GM23338 (cell line): ENCODE results near the gene MYO15B. TPM values are rescaled to one million over a fixed set of nuclear protein-coding genes. Genes with fewer than 3 reads are reported as not detected.

Experiments used
- ATAC-seq: fragments of 200-7000 bp; cut with Tn5 transposase; 3 replicates; pipeline ENCODE4 v1.9.1; 2020
- DNase-seq: peaks from one replicate; pipeline ENCODE4 v3.0.0-alpha.2; 2015; ENCODE audit warnings: low spot score
- H2AFZ ChIP-seq: fragments of 200-600 bp; sonication (generic); 2 replicates; pipeline ENCODE4 v1.8.0; 2016; ENCODE audit warnings: antibody characterized with exemption, mild to moderate bottlenecking, moderate library complexity
- H3F3A ChIP-seq: fragments of 200-600 bp; sonication (generic); replicated peaks from 2 replicates; pipeline ENCODE4 v1.8.0; 2017; ENCODE audit warnings: antibody characterized with exemption, mixed run types, low read depth
- H3K27ac ChIP-seq: fragments of 200-600 bp; sonication (generic); 2 replicates; pipeline ENCODE4 v1.6.1; 2016; ENCODE audit warnings: low read depth
- H3K27me3 ChIP-seq: fragments of 200-600 bp; sonication (generic); 2 replicates; pipeline ENCODE4 v1.8.0; 2016; ENCODE audit warnings: mild to moderate bottlenecking, mixed run types, moderate library complexity; ENCODE audit not compliant: insufficient read depth
- H3K36me3 ChIP-seq: fragments of 200-600 bp; sonication (generic); 2 replicates; pipeline ENCODE4 v1.8.0; 2016; ENCODE audit warnings: mild to moderate bottlenecking; ENCODE audit not compliant: insufficient read depth
- H3K4me1 ChIP-seq: fragments of 200-600 bp; sonication (generic); 2 replicates; pipeline ENCODE4 v1.8.0; 2016; ENCODE audit warnings: mild to moderate bottlenecking, moderate library complexity; ENCODE audit not compliant: insufficient read depth
- H3K4me2 ChIP-seq: fragments of 200-600 bp; sonication (generic); 2 replicates; pipeline ENCODE4 v1.7.1; 2017; ENCODE audit warnings: mixed run types
- H3K4me3 ChIP-seq: fragments of 200-600 bp; sonication (generic); 2 replicates; pipeline ENCODE4 v1.6.1; 2016; ENCODE audit warnings: mixed run types
- H3K79me2 ChIP-seq: fragments of 200-600 bp; sonication (generic); replicated peaks from 2 replicates; pipeline ENCODE4 v1.8.0; 2017; ENCODE audit warnings: mild to moderate bottlenecking; ENCODE audit not compliant: insufficient read depth
- H3K9me2 ChIP-seq: fragments of 200-600 bp; sonication (generic); 2 replicates; pipeline ENCODE4 v1.8.0; 2017; ENCODE audit not compliant: insufficient read depth
- H4K20me1 ChIP-seq: fragments of 200-600 bp; sonication (generic); replicated peaks from 2 replicates; pipeline ENCODE4 v1.8.0; 2017; ENCODE audit warnings: mild to moderate bottlenecking; ENCODE audit not compliant: insufficient read depth
- H3K27ac Mint-ChIP-seq: 2 replicates; pipeline ENCODE4 v1.8.0; 2020; ENCODE audit warnings: inconsistent platforms, mild to moderate bottlenecking, moderate library complexity, mixed read lengths
- H3K27me3 Mint-ChIP-seq: 3 replicates; pipeline ENCODE4 v1.8.0; 2022; ENCODE audit warnings: low read depth, mild to moderate bottlenecking, moderate library complexity, mixed read lengths, inconsistent platforms; ENCODE audit not compliant: insufficient read depth, poor library complexity
- H3K36me3 Mint-ChIP-seq: 3 replicates; pipeline ENCODE4 v1.8.0; 2021; ENCODE audit warnings: low read depth, mild to moderate bottlenecking, inconsistent platforms, moderate library complexity, mixed read lengths
- H3K4me1 Mint-ChIP-seq: 3 replicates; pipeline ENCODE4 v1.8.0; 2020; ENCODE audit warnings: mild to moderate bottlenecking, inconsistent platforms, mixed read lengths
- H3K4me3 Mint-ChIP-seq: 3 replicates; pipeline ENCODE4 v1.8.0; 2021; ENCODE audit warnings: moderate library complexity, mild to moderate bottlenecking, inconsistent platforms, mixed read lengths
- H3K9me3 Mint-ChIP-seq: 3 replicates; pipeline ENCODE4 v1.8.0; 2020; ENCODE audit warnings: moderate library complexity, mild to moderate bottlenecking, inconsistent platforms, mixed read lengths
- CREB1 ChIP-seq: fragments of 250-450 bp; sonication (Bioruptor Pico); IDR thresholded peaks from 2 replicates; pipeline ENCODE4 v1.5.0; 2020; ENCODE audit warnings: low read depth, mild to moderate bottlenecking, moderate library complexity
- EZH2 ChIP-seq: fragments of 200-600 bp; sonication (generic); IDR thresholded peaks from one replicate; pipeline ENCODE4 v1.8.0; 2017; ENCODE audit warnings: antibody characterized with exemption, mild to moderate bottlenecking, low read depth; ENCODE audit not compliant: unreplicated experiment
- EZH2phosphoT487 ChIP-seq: fragments of 200-600 bp; sonication (generic); IDR thresholded peaks from one replicate; pipeline ENCODE4 v1.8.1; 2018; ENCODE audit warnings: antibody characterized with exemption; ENCODE audit not compliant: unreplicated experiment
- JUNB ChIP-seq: IDR thresholded peaks from one replicate; pipeline ENCODE4 v1.6.1; 2016; ENCODE audit warnings: antibody characterized with exemption; ENCODE audit not compliant: unreplicated experiment
- NANOG ChIP-seq: IDR thresholded peaks from 2 replicates; pipeline ENCODE4 v1.6.1; 2016; ENCODE audit warnings: antibody characterized with exemption, borderline replicate concordance
- POLR2AphosphoS5 ChIP-seq: IDR thresholded peaks from 2 replicates; pipeline ENCODE4 v1.6.1; 2016; ENCODE audit warnings: antibody characterized with exemption, low read depth
- STAT1 ChIP-seq: IDR thresholded peaks from one replicate; pipeline ENCODE4 v1.6.1; 2016; ENCODE audit warnings: antibody characterized with exemption; ENCODE audit not compliant: unreplicated experiment
- ZNF114 ChIP-seq: fragments of 250-450 bp; sonication (Bioruptor Pico); IDR thresholded peaks from 2 replicates; pipeline ENCODE4 v1.5.0; 2020; ENCODE audit warnings: mild to moderate bottlenecking, moderate library complexity
- ZNF331 ChIP-seq: fragments of 250-450 bp; sonication (Bioruptor Pico); IDR thresholded peaks from 2 replicates; pipeline ENCODE4 v1.5.0; 2020; ENCODE audit warnings: low read depth, mild to moderate bottlenecking, moderate library complexity
- polyA plus RNA-seq: library from polyadenylated mRNA; unstranded; fragments of >200 nt; fragmentation: Nextera tagmentation; extraction: Ambion mirVana; gene quantifications from 2 replicates; pipeline ENCODE4 v1.2.1, GENCODE V29; 2016
- total RNA-seq: library from RNA; depleted of rRNA; stranded (reverse); fragments of >200 nt; shearing (Covaris generic); gene quantifications from 2 replicates; pipeline ENCODE4 v1.2.3, GENCODE V29; 2014
- TF ChIP-seq, protein P1 (sequence below), 2 experiments: fragments of 200-600 bp in 1 of 2; sonication (generic) in 1 of 2; conservative IDR thresholded peaks; 2 replicates each; pipeline versions ENCODE4 v1.5.1 to v1.6.1; 2016 to 2017; ENCODE audit warnings: antibody characterized with exemption in 2 of 2, low read depth in 2 of 2, mild to moderate bottlenecking in 2 of 2, moderate library complexity in 1 of 2
- TF ChIP-seq, protein P2 (sequence below): IDR thresholded peaks from 2 replicates; pipeline ENCODE4 v1.6.1; 2016; ENCODE audit warnings: antibody characterized with exemption
- TF ChIP-seq, protein P3 (sequence below): IDR thresholded peaks from one replicate; pipeline ENCODE4 v1.6.1; 2018; ENCODE audit warnings: antibody characterized with exemption; ENCODE audit not compliant: unreplicated experiment
- TF ChIP-seq, protein P4 (sequence below): fragments of 250-450 bp; sonication (Bioruptor Pico); IDR thresholded peaks from 2 replicates; pipeline ENCODE4 v1.5.0; 2020; ENCODE audit warnings: mild to moderate bottlenecking, moderate library complexity

MYO15B gene
- total and polyA plus RNA-seq, 2 experiments from 2014 or later: 6.6 to 12.4 TPM

DNA sequence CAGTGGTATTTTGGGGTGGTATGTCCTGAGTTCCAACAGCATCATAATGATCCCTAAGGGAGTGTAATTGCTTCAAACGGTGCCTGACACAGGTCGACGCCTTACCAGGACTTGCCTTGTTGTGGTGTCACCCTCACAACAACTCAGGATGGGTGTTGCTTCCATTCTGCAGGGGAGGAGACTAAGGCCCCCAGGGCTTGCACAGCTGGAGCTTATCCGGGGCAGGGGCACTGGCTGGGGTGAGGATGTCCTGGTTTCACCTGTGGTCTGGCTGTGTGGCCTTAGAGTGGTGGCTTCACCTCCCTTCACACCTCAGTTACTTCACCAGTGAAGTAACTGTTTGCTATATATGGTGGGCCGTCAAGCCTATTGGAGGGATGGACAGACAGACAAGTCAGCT, 38.8 kb upstream of the MYO15B start:
- Histone ChIP-seq H3K9me2 (no peaks in the 10 kb centered on the region), H3F3A (0 out of 2 replicates have a peak, but pooled peaks cover 7% of the 10 kb centered on the region), H3K27me3 (no peaks in the 10 kb centered on the region), H3K4me3 (no peak overlapping the region), H3K27ac (no peak overlapping the region), H2AFZ (no peak overlapping the region), H3K79me2 (no peaks in the 10 kb centered on the region), H3K36me3 (no peaks in the 10 kb centered on the region), H3K4me2 (peak overlapping the region; percentile 86), H3K4me1 (peaks cover 7% of the 10 kb centered on the region; the same call in 1 of the 2 replicates), H4K20me1 (peaks cover 3% of the 10 kb centered on the region; the same call in 1 of the 2 replicates)
- Mint-ChIP-seq H3K27ac (no peak overlapping the region), H3K9me3 (no peaks in the 10 kb centered on the region), H3K27me3 (peaks cover 6% of the 10 kb centered on the region), H3K4me1 (peaks cover 39% of the 10 kb centered on the region), H3K4me3 (peak overlapping the region; percentile 78; the same call in 1 of the 3 replicates), H3K36me3 (no peaks in the 10 kb centered on the region; the same call in 2 of the 3 replicates)
- no peak for ATAC-seq
- DNase-seq: no peak
- TF ChIP-seq EZH2 (no peak), POLR2AphosphoS5 (no peak), STAT1 (no peak), ZNF114 (no peak), ZNF331 (CRISPR knock-in tag) (no peak), EZH2phosphoT487 (no peak), NANOG (no peak), CREB1 (CRISPR knock-in tag) (no peak), JUNB (no peak)
- TF ChIP-seq, protein P1, sequence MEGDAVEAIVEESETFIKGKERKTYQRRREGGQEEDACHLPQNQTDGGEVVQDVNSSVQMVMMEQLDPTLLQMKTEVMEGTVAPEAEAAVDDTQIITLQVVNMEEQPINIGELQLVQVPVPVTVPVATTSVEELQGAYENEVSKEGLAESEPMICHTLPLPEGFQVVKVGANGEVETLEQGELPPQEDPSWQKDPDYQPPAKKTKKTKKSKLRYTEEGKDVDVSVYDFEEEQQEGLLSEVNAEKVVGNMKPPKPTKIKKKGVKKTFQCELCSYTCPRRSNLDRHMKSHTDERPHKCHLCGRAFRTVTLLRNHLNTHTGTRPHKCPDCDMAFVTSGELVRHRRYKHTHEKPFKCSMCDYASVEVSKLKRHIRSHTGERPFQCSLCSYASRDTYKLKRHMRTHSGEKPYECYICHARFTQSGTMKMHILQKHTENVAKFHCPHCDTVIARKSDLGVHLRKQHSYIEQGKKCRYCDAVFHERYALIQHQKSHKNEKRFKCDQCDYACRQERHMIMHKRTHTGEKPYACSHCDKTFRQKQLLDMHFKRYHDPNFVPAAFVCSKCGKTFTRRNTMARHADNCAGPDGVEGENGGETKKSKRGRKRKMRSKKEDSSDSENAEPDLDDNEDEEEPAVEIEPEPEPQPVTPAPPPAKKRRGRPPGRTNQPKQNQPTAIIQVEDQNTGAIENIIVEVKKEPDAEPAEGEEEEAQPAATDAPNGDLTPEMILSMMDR (conservative IDR thresholded peaks at IDR 0.05; ENCODE audit: low read depth in 2 of 2): no peak
- TF ChIP-seq, protein P2, sequence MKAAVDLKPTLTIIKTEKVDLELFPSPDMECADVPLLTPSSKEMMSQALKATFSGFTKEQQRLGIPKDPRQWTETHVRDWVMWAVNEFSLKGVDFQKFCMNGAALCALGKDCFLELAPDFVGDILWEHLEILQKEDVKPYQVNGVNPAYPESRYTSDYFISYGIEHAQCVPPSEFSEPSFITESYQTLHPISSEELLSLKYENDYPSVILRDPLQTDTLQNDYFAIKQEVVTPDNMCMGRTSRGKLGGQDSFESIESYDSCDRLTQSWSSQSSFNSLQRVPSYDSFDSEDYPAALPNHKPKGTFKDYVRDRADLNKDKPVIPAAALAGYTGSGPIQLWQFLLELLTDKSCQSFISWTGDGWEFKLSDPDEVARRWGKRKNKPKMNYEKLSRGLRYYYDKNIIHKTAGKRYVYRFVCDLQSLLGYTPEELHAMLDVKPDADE: no peak
- TF ChIP-seq, protein P3, sequence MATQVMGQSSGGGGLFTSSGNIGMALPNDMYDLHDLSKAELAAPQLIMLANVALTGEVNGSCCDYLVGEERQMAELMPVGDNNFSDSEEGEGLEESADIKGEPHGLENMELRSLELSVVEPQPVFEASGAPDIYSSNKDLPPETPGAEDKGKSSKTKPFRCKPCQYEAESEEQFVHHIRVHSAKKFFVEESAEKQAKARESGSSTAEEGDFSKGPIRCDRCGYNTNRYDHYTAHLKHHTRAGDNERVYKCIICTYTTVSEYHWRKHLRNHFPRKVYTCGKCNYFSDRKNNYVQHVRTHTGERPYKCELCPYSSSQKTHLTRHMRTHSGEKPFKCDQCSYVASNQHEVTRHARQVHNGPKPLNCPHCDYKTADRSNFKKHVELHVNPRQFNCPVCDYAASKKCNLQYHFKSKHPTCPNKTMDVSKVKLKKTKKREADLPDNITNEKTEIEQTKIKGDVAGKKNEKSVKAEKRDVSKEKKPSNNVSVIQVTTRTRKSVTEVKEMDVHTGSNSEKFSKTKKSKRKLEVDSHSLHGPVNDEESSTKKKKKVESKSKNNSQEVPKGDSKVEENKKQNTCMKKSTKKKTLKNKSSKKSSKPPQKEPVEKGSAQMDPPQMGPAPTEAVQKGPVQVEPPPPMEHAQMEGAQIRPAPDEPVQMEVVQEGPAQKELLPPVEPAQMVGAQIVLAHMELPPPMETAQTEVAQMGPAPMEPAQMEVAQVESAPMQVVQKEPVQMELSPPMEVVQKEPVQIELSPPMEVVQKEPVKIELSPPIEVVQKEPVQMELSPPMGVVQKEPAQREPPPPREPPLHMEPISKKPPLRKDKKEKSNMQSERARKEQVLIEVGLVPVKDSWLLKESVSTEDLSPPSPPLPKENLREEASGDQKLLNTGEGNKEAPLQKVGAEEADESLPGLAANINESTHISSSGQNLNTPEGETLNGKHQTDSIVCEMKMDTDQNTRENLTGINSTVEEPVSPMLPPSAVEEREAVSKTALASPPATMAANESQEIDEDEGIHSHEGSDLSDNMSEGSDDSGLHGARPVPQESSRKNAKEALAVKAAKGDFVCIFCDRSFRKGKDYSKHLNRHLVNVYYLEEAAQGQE: no peak
- TF ChIP-seq, protein P4, sequence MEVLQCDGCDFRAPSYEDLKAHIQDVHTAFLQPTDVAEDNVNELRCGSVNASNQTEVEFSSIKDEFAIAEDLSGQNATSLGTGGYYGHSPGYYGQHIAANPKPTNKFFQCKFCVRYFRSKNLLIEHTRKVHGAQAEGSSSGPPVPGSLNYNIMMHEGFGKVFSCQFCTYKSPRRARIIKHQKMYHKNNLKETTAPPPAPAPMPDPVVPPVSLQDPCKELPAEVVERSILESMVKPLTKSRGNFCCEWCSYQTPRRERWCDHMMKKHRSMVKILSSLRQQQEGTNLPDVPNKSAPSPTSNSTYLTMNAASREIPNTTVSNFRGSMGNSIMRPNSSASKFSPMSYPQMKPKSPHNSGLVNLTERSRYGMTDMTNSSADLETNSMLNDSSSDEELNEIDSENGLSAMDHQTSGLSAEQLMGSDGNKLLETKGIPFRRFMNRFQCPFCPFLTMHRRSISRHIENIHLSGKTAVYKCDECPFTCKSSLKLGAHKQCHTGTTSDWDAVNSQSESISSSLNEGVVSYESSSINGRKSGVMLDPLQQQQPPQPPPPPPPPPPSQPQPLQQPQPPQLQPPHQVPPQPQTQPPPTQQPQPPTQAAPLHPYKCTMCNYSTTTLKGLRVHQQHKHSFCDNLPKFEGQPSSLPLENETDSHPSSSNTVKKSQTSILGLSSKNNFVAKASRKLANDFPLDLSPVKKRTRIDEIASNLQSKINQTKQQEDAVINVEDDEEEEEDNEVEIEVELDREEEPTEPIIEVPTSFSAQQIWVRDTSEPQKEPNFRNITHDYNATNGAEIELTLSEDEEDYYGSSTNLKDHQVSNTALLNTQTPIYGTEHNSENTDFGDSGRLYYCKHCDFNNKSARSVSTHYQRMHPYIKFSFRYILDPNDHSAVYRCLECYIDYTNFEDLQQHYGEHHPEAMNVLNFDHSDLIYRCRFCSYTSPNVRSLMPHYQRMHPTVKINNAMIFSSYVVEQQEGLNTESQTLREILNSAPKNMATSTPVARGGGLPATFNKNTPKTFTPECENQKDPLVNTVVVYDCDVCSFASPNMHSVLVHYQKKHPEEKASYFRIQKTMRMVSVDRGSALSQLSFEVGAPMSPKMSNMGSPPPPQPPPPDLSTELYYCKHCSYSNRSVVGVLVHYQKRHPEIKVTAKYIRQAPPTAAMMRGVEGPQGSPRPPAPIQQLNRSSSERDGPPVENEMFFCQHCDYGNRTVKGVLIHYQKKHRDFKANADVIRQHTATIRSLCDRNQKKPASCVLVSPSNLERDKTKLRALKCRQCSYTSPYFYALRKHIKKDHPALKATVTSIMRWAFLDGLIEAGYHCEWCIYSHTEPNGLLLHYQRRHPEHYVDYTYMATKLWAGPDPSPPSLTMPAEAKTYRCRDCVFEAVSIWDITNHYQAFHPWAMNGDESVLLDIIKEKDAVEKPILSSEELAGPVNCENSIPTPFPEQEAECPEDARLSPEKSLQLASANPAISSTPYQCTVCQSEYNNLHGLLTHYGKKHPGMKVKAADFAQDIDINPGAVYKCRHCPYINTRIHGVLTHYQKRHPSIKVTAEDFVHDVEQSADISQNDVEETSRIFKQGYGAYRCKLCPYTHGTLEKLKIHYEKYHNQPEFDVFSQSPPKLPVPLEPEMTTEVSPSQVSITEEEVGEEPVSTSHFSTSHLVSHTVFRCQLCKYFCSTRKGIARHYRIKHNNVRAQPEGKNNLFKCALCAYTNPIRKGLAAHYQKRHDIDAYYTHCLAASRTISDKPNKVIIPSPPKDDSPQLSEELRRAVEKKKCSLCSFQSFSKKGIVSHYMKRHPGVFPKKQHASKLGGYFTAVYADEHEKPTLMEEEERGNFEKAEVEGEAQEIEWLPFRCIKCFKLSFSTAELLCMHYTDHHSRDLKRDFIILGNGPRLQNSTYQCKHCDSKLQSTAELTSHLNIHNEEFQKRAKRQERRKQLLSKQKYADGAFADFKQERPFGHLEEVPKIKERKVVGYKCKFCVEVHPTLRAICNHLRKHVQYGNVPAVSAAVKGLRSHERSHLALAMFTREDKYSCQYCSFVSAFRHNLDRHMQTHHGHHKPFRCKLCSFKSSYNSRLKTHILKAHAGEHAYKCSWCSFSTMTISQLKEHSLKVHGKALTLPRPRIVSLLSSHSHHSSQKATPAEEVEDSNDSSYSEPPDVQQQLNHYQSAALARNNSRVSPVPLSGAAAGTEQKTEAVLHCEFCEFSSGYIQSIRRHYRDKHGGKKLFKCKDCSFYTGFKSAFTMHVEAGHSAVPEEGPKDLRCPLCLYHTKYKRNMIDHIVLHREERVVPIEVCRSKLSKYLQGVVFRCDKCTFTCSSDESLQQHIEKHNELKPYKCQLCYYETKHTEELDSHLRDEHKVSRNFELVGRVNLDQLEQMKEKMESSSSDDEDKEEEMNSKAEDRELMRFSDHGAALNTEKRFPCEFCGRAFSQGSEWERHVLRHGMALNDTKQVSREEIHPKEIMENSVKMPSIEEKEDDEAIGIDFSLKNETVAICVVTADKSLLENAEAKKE (CRISPR knock-in tag): no peak
